ENCODE measurements around the gene STX7.

Gene STX7

DNA sequence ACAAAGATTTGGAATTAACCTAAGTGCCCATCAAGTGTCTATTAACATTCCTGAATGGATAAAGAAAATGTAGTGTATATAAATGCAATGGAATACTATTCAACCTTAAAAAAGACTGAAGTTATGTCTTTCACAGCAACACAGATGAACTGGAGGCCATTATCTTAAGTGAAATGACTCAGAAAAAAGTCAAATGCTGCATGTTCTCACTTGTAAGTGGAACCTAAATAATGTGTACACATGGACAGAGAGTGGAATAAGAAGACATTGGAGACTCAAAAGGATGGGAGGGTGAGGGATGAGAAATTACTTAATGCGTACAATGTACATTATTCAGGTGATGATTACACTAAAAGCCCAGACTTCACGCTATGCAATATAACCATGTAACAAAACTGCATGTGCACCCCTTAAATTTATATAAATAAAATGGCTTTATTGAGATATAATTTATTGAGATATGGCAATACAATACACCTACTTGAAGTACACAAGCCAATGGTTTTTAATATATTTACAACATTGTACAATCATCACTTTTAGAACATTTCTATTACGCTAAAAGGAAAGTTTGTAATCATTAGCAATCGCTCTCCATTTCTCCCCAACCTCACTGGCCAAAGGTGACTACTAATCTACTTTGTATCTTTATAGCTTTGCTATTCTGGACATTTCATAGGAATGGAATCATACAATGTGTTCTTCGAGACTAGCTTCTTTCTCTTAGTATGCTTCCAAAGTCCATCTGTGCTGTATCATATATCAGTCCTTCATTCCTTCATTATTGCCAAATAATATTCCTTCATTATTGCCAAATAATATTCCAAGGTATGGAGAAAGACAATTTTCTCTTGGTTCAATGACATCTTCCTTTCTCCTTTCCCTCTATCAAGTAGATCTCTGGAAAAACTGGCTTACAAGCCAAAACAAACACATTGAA is 5.8 kb downstream of the STX7 start:
- DNase-seq, result no peak

DNA sequence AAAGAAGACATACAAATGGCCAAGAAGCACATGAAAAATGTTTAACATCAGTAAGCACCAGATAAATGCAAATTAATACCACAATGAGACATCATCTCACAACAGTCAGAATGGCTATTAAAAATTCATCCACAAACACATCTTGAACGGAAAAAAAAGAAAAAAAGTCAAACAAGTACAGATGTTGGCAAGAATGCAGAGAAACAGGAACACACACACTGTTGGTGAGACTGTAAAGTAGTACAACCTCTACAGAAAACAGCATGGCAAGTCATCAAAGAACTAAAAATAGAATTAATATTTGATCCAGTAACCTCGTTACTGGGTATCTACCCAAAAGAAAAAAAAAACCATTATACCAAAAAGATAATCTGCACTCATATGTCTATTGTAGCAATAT is 6.5 kb downstream of the STX7 start:
- DNase-seq, result no peak

DNA sequence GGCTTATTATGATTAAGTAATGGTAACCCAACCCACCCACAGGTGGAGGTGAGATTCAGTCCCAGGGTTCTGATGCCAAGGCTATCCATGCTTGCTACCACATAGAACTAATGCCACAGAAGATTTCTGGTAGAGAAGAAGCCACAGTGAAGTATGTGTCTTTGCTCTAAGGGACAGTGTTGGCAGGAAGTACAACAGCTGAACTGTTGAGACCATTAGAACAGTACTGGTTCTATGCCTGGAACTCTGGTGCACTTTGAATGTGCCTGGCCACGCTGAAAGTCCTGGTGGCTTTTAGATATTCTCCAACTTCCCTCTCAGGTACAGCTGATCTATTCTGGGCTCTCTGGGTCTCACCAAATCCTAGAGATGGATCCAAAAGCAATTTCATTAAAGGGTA is 7.8 kb downstream of the STX7 start:
- no peak for DNase-seq

DNA sequence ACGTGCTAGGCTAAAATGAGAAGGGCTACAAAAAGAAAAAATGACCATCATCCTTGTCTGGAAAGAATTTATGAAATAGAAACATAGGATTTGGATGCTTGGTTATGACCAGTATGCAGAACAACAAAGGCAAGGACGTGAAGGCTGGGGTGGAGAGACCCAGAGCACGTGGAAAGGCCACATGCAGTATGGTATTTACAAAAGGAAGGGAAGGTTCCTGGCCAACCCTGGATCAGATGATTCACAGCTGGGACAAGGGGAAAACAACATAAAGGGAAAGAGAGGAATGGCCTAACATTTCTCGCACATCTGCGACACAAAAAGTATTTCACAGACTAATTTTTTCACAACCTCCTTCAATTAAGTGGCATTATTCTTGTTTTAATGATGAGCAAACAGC is 8.2 kb downstream of the STX7 start:
- DNase-seq, result no peak

DNA sequence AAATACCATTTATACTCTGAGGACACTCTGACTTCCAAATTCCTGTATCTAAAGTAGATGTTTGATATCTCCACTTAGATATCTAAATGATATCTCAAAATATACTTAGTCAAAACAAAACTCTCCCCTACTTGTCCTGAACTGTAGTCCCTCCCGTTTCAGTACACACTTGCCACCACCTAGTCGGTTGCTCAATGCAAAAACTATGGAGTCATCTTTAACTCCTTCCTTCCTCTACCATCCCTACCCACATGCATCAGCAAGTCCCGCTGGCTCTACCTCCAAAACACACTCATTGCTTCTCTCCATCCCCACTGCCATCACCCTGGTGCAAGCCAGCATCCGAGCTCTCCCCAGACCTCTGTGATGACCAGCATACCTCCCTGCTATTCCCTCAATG is 13.2 kb downstream of the STX7 start:
- no peak for DNase-seq

DNA sequence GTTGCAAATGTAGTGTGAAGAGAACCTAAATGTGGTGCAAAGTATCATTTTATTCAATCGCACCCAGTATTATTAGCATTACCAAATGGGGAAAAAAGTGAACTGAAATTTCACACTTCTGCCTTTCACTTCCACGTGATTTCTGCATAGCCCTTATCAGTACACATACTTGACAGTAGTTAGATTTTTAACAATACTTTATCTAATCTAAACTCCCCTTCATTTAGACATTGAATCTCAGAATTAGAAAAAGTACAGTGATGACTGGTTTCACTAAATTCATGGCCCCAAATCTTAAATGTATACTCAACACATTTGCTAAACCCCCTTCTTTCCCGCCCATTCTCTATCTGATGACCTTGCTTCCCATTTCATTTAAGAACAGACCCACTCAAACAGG is 14.3 kb downstream of the STX7 start:
- DNase-seq, result no peak

DNA sequence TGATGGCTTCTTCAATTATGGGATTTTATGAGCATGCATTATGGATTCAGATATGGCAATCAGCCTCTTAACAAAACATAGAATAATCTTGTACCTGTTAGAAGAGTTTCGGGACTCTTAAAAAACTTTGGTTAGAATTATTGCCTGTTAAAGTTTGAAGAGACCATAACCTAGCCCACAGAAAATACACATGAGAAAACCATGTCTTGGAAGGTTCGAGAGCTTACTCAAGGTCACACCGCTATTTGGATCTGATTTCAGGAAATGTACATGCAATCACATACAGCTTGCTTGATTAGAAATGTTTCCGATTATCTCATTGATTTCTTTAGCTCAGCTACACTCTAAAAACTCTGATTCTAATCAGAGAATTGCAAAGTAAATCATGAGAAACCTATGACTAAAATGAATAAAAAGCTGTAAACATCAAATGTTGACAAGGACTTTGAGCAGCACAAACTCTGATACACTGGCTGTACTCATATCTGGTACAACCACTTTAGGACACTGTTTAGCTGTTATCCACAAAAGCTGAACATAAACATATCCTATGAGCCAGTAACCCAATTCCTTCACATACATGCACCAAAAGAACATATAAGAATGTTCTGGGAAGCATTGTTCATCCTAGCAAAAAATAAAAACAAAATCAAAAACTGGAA is 16.3 kb downstream of the STX7 start:
- DNase-seq, result no peak

DNA sequence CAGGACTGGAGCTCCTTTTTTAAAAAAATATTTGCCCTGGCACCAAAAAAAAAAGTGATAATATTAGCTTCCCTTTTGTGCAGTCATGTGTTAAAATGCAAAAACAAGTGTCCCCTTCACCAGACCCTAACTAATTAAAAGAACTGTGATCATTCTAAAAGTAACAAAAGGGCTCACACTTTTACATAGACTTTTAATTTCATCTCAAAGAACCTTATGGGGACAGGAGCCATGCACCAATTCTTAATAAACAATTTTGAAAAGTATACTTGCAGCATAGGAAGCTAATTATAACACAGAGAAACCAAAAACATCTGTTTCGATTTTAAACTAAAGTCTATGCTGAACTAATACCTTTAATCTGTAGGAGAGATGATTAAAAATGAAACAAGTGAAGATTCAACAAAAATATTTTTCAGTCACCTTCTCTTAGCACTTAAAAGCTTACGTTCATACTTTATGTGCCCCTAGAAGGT is 17.3 kb downstream of the STX7 start:
- DNase-seq, result no peak

DNA sequence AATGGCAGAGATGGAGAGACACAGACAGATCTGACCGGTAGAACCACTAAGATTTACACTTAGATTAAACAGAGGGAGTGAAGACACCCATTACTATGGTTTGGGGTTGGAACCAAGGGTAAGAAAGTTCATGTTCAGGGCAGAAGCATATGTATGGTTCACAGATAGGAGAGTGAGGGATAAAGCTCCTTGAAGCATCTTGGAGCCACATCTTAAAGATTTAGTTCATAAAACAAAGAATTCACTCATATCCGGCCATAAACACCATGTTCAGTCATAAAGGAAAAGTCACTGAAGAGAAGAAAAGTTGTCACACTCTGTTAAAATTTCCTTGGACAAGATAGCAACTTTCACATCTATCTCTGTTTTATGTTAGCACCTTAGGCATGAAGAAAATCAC is 18.0 kb downstream of the STX7 start:
- DNase-seq, result no peak

DNA sequence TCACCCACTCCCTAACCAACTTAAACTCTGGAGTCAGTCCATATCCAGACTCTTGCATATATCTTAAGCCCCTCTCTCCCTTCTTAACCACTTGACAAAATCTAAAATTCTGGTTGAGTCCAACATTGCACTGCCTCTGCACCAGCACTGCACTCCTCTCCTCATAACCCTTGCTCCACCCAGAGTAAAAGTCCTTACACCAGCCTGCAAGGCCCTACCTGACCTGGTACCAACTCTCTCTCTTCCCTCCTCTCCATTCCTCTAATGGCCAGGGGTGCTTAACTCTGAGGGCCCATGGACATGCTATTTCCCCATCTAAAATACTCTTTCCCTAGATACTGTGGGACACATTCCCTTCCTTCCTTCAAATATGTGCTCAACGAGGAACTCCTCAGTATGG is 21.0 kb downstream of the STX7 start:
- no peak for DNase-seq

DNA sequence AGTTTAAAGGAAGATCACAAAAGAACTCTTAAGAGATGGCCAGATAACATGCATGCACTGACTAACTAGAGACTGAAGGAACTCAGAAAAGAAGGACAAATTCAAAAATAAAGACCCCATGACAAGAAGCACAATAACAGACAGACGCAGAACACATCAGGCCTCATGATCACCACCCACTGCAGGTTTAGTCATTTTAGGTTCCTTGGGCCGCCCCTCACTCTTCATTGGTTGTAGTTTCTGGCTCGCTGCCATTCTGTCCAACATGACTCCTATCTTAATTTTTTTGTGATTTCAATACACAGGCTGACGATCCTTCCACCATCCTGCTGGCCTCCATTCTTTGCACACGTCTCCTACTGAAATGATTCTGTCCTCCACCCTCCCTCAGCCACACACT is 21.6 kb downstream of the STX7 start:
- DNase-seq, result no peak

DNA sequence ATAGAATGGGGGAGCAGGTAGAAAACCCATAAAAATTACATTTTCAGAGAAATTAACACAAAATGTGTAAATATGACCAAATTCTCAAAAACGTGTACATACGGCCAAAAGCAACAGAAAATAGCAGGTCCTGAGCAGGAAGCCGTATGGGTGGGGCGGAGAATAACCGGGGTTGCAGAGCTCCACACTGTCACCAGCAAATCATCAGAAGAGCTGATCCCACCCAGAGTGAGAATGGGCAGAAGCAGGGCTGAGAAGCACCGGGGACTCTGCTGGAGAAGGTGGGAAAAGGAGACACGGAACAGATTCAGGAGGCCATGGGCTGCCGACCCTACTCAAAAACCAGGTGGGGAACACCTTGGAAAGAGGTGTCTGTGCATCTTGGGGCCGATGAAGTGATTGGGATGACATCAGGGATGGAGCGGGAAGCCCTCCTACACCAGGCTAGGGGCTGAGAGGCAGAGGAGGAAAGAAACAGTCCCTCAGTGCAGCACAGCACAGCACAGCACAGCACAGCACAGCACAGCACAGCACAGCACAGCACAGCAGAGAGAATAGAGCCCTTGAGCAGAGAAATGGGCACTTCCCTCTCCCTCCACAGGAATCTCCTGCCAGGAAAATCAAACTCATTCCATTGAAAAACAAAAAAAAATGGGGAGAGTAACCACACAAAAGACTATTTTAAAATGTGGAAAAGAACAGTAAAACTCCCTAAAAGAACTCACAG is 22.3 kb downstream of the STX7 start:
- DNase-seq, result no peak

DNA sequence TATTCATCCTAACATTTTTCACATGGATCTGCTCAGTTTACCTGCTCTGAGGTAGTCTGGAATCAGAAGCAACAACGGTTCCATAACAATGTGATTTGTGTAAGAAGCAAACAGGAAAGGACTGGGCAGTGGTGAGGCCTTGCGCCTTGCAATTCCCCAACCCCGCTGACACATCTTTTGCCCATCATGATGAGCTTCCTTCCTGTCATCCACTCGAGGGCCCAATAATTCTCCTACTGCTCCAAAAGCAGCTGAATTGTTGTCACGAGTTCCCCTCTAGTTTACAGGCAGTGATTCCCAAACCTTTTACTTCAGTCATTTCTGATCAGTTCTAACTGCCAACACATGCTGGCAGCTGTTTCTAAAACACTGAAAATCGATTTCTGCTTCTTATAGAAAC is 22.9 kb downstream of the STX7 start:
- DNase-seq, result no peak

DNA sequence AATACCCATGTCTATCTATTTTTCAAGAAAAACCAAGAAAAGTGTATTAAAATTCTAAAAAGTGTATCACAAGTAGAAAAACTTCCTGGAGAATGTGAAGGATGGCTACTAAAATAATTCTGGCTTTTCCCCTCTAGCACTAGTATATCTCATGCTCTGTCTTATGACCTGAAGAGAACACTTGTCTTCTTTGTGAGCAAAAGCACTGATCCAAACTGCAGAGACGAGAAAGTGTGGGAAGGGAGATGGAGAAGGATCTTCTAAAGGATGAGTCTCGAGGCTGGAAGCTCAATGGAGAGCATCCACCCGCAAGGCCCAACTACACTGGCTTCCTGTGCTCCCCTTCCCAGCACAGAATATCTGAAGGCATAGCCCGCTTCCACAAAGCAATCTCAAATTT is 23.5 kb downstream of the STX7 start:
- no peak for DNase-seq

DNA sequence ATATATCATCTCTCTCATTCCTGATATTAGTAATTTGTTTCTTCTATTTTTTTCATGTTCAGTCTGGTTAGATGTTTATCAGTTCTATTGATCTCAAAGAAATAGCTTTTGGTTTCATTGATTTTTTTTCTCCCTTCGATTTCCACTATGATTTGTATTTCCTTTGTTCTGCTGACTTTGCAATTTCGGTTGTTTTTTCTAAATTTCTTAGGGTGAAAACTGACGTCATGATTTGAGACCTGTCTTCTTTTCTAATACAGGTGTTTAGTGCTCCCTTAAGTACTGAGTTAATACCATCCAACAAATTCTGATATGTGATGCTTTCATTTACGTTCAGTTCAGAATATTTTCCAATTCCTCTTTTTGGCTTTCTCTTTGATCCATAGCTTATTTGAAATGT is 25.2 kb downstream of the STX7 start:
- DNase-seq, result no peak

DNA sequence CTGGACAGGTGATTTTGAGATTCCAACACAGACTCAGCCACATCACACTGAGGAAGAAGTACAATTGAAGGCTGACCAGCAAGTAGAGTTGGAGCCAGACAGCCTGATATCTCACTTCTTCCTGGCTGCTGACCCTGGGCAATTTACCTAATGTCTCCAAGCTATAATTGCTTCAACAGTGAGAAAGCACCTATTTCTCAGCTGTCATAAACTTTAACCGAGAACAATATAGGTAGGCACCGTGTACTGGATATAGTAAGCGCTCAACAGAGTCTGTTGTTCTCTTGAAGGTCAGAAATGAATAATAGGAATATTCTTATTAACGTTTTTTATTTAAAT is 28.3 kb downstream of the STX7 start:
- DNase-seq, result no peak

DNA sequence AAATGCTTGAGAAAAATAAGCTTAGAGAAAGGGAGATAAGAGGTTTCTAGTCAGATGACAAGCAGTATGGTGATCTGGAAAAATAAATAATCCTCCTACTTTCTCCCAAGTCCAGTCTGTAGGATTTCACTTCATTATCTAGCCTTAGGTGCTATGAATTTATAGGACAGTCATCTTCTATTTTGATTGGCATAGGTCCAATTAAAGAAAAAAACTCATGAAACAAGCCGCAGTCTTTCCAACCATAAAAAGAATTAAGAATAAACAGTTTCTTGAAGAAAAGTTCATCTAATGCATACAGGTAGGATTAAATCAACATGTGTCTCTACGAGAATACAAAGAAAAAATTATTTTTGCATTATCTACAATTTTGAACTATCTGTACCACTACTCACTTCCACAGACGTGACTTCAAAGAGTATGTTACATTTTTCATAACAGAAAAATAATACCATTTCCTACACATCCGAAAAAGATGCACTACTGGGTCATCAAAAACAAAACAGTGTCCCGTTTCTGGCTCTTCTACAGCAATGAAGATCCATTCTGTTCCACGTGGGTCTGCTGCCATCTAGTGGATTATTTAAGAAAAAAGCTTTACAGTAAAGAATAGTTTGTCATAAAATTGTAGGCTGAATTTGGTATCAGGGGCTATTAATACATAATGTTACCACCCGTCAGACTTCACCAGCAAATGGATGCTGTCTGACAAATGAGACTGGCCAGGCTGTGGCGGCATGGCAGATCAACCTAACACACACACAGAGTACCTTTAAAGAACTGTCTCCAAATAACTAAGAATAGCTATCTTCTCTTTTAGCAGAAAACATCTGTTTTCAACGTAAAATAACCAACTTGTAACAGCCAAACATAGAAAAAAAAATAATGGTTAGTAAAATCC is 28.9 kb downstream of the STX7 start:
- DNase-seq, result peak; percentile 37

DNA sequence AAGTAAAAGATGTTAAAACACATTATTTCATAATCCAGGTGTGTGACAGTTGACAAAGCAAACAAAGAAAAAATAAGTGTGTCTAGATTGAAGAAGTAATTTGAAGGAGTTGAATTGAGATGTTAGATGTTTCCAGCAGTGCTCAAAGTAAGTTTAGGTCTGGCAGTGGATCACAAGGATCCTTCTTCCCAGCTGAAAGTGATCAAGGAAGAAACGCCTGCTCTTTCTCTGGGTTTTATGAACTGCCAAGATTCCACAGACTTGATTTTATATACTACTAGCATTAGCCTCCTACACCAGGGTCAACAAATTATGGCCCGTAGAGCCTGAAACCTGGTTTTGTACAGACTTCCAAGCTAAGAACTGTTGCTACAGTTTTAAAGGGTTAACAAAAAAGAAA is 30.3 kb downstream of the STX7 start:
- no peak for DNase-seq

DNA sequence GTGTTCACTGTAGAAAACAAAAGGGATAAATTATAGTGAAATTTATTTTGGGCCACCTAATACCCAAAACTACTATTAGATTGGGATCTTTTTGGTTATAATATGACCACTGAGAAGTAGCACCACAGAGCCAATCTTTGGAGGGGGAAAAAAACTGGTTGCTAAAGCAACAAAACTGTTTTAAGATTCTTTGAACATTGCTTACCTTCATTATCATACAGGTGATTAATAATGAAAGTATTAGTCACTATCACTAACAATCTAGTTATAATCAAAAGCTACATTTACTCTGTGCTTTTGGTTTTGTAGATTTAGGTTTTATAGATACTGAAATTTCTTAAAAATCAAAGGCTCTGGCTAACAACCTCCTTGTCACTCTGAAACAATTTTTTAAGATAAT is 31.7 kb downstream of the STX7 start:
- no peak for DNase-seq

DNA sequence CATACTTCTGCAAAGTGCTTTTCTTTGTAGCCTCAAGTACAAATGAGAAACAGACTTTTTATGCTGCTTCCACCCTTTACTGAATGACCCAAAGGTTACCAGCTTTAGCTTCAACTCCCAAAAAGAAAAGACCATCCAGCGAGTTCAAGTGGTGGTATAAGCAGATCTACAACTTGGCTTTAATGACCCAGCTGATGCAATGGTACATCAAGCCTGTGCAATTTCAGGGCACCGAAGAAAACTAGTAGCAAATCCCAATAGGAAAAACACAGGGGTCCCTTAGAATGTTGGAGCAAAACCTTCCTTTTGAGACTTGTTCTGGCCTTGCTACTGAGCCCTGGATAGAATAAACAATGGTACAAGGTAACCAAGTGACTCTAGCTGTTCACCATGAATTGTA is 33.8 kb downstream of the STX7 start:
- DNase-seq, result no peak

DNA sequence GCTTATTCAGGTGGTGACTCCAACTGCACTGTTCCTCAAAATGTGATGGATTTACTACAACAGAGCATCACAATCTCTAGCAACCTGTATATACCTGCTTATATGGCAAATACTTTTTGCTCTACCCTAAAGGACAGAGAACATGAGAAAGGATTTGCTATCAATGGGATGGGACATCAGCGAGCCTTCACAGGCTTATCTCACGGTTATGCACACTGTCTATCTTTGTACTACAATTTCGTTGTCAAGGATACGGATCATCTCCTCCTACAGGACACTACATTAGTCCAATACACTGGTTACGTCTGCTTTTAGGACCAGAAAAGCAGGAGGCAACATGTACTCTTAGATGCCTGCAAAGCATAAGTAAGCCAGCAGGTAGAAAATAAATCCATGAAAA is 34.2 kb downstream of the STX7 start:
- no peak for DNase-seq

DNA sequence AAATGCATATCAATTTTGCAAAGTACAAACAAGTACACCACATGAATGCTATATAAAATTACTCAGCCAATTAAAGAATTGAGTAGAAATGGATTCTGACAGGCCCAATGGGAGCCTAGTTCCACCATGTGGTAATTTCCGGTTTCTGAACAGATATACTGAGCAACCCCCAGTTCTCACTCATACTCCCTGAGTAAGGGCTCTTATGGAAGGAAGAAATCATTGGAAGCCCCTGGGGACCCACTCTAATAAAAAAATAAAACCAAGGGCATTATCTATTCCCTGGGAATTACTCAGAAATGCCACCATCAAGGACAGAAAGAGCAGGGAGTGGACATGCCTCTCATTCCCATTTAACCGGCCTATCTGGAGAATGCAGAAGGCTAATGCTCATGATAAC is 34.6 kb downstream of the STX7 start:
- DNase-seq, result no peak

DNA sequence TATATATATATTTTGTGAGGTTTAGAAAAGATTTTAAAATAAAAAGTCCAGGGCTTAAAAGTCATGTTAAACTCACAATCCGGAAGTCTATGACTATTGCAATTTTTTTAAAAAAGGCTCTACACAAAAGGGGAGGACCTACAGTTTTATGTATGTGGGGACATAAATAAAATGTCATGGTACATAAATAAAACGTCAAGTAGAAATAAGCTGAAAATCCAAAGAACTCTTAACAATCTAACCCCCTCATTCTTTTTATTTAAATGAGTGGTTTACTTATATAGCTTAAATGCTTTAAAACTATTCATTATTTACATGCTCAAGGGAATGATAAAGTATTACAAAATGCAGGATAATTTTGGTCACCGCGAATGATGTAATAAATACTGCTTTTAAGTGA is 36.2 kb downstream of the STX7 start:
- no peak for DNase-seq
